Putamen (tissue), 1 donor: ENCODE measurements around the gene PSG6.
"Not testable (repeated sequence)": the region's sequence is repeated elsewhere in the genome, so short reads cannot be mapped to it uniquely, and the experiment has no call there.

Experiments
- DNase-seq: peaks from one replicate; pipeline ENCODE4 v3.0.0-alpha.2; 2016; ENCODE audit warnings: low spot score

The PSG6 gene

GRCh38 chr19:42917634-42918033 is at the start of gene PSG6:
TSS of gene PSG6 (minus strand) at chr19:42917894. CDS start at chr19:42917792, 102 bp downstream.
- not testable (repeated sequence) for DNase-seq

GRCh38 chr19:42965176-42965575 is 47.5 kb upstream of the PSG6 start:
- no peak for DNase-seq

GRCh38 chr19:42961119-42961518 is 43.4 kb upstream of the PSG6 start:
- DNase-seq: no peak

- DNase-seq: not testable (repeated sequence)
These were observed 34.4 kb upstream of the PSG6 start for GRCh38 chr19:42952126-42952525.

GRCh38 chr19:42951476-42951875 is 33.8 kb upstream of the PSG6 start:
- DNase-seq: not testable (repeated sequence)

- no peak for DNase-seq
These were observed 24.6 kb upstream of the PSG6 start for GRCh38 chr19:42942187-42942789.

- not testable (repeated sequence) for DNase-seq
These were observed 19.4 kb upstream of the PSG6 start, which contains the start of gene PSG7 for GRCh38 chr19:42937107-42937506. TSS of gene PSG7 (minus strand) at chr19:42937207. CDS start at chr19:42937076, 131 bp downstream.

GRCh38 chr19:42934726-42935125 is 17.0 kb upstream of the PSG6 start:
- not testable (repeated sequence) for DNase-seq

GRCh38 chr19:42934183-42934582 is 16.5 kb upstream of the PSG6 start:
- not testable (repeated sequence) for DNase-seq

GRCh38 chr19:42933412-42933811 is 15.7 kb upstream of the PSG6 start:
- DNase-seq: not testable (repeated sequence)

- not testable (repeated sequence) for DNase-seq
These were observed 14.9 kb upstream of the PSG6 start for GRCh38 chr19:42932485-42933101.

- DNase-seq: not testable (repeated sequence)
These were observed 12.5 kb upstream of the PSG6 start for GRCh38 chr19:42930214-42930613.

GRCh38 chr19:42928896-42929295 is 11.2 kb upstream of the PSG6 start:
- DNase-seq: no peak

GRCh38 chr19:42926781-42927180 is 9.1 kb upstream of the PSG6 start:
- DNase-seq: no peak

GRCh38 chr19:42923106-42923505 is 5.4 kb upstream of the PSG6 start:
- DNase-seq: peak; percentile 7

- not testable (repeated sequence) for DNase-seq
These were observed 3.3 kb upstream of the PSG6 start for GRCh38 chr19:42920971-42921370.

GRCh38 chr19:42919757-42920079 is 2.0 kb upstream of the PSG6 start:
- DNase-seq: no peak

- DNase-seq: not testable (repeated sequence)
These were observed 1.5 kb upstream of the PSG6 start for GRCh38 chr19:42919070-42919756.

GRCh38 chr19:42918377-42919069 is 829 bp upstream of the PSG6 start:
- DNase-seq: not testable (repeated sequence)

- not testable (repeated sequence) for DNase-seq
These were observed 763 bp downstream of the PSG6 start for GRCh38 chr19:42916931-42917330.

- DNase-seq: not testable (repeated sequence)
These were observed 4.2 kb downstream of the PSG6 start for GRCh38 chr19:42913516-42913915.

GRCh38 chr19:42912941-42913340 is 4.8 kb downstream of the PSG6 start:
- not testable (repeated sequence) for DNase-seq
